ENCODE results near the gene GPR31.

- TF ChIP-seq CTCF (IDR thresholded peaks at IDR 0.05; ENCODE audit: insufficient read depth, low read length, poor library complexity, severe bottlenecking) (no peak), EZH2phosphoT487 (conservative IDR thresholded peaks at IDR 0.05; ENCODE audit: low read length) (no peak)
Observed at GRCh38 chr6:167129562-167129961, 28.2 kb downstream of the GPR31 start.

Measured in SU-DHL-6 (cell line).